IMR-90 (cell line): ENCODE data around the gene COL4A2. TPM values are rescaled to one million over a fixed set of nuclear protein-coding genes. Genes with fewer than 3 reads are reported as not detected.

Source experiments
- ATAC-seq: fragments of 200-7000 bp; cut with Tn5 transposase; 2 replicates; pipeline ENCODE4 v1.9.1; 2020; ENCODE audit warnings: low read depth, mild to moderate bottlenecking, moderate library complexity
- BruUV-seq: library from RNA; stranded (reverse); fragments of 400-500 nt; replicated peaks from 2 replicates; lab custom pipeline; 2021; lab: Mats Ljungman, UMichigan
- CTCF ChIA-PET: fragments of 300-600 bp; formaldehyde crosslinking; extraction: SDS; loops from one replicate; lab custom pipeline; 2021; ENCODE audit warnings: antibody characterized with exemption; lab: Yijun Ruan, JAX
- POLR2A ChIA-PET: fragments of 300-600 bp; sonication (Branson Sonifier 250); formaldehyde crosslinking; loops from one replicate; lab custom pipeline; 2022; ENCODE audit warnings: antibody characterized with exemption; ENCODE audit not compliant: unreplicated experiment; lab: Charles Lee
- DNase-seq: peaks from one replicate; pipeline ENCODE4 v3.0.0; 2013
- H2AFZ ChIP-seq: replicated peaks from 2 replicates; pipeline ENCODE3; 2013; ENCODE audit warnings: low read length, mild to moderate bottlenecking; ENCODE audit not compliant: poor library complexity
- H2AK5ac ChIP-seq: 2 replicates; pipeline ENCODE4 v1.6.1; 2013; ENCODE audit warnings: low read depth, low read length, inconsistent platforms
- H2AK9ac ChIP-seq: replicated peaks from 2 replicates; pipeline ENCODE3; 2013; ENCODE audit warnings: mild to moderate bottlenecking, low read depth, low read length, moderate library complexity; ENCODE audit not compliant: poor library complexity
- H2BK120ac ChIP-seq: 2 replicates; pipeline ENCODE4 v1.6.1; 2013; ENCODE audit warnings: low read depth, low read length, inconsistent platforms
- H2BK15ac ChIP-seq: 3 replicates; pipeline ENCODE4 v1.6.1; 2013; ENCODE audit warnings: low read depth, low read length, inconsistent platforms
- H2BK20ac ChIP-seq: 2 replicates; pipeline ENCODE4 v1.6.1; 2013; ENCODE audit warnings: low read depth, mild to moderate bottlenecking, inconsistent platforms, low read length, moderate library complexity
- H2BK5ac ChIP-seq: 2 replicates; pipeline ENCODE4 v1.6.1; 2013; ENCODE audit warnings: mild to moderate bottlenecking, low read depth, low read length, inconsistent platforms; ENCODE audit not compliant: poor library complexity, severe bottlenecking
- H3K14ac ChIP-seq: replicated peaks from 2 replicates; pipeline ENCODE4 v1.6.1; 2013; ENCODE audit warnings: low read depth, low read length, inconsistent platforms
- H3K18ac ChIP-seq: 2 replicates; pipeline ENCODE4 v1.6.1; 2013; ENCODE audit warnings: low read depth, low read length, control low read depth
- H3K23ac ChIP-seq: 2 replicates; pipeline ENCODE4 v1.6.1; 2013; ENCODE audit warnings: low read depth, low read length, inconsistent platforms
- H3K27ac ChIP-seq: 2 replicates; pipeline ENCODE4 v1.5.1; 2013; ENCODE audit warnings: mild to moderate bottlenecking, control low read depth, low read length; ENCODE audit not compliant: insufficient read depth
- H3K27me3 ChIP-seq: 2 replicates; pipeline ENCODE4 v1.6.1; 2013; ENCODE audit warnings: low read length; ENCODE audit not compliant: control insufficient read depth, insufficient read depth
- H3K36me3 ChIP-seq: 2 replicates; pipeline ENCODE4 v1.6.1; 2013; ENCODE audit warnings: low read length, mixed read lengths; ENCODE audit not compliant: control insufficient read depth, insufficient read depth
- H3K4ac ChIP-seq: 2 replicates; pipeline ENCODE4 v1.6.1; 2013; ENCODE audit warnings: low read depth, low read length, inconsistent platforms
- H3K4me1 ChIP-seq: 2 replicates; pipeline ENCODE4 v1.6.1; 2013; ENCODE audit warnings: low read length, mixed read lengths; ENCODE audit not compliant: control insufficient read depth, insufficient read depth
- H3K4me2 ChIP-seq: 2 replicates; pipeline ENCODE4 v1.6.1; 2013; ENCODE audit warnings: low read depth, mild to moderate bottlenecking, control low read depth, low read length, moderate library complexity
- H3K4me3 ChIP-seq: 2 replicates; pipeline ENCODE4 v1.5.1; 2013; ENCODE audit warnings: low read depth, mild to moderate bottlenecking, control low read depth, low read length, moderate library complexity; ENCODE audit not compliant: insufficient read depth
- H3K56ac ChIP-seq: 2 replicates; pipeline ENCODE4 v1.6.1; 2013; ENCODE audit warnings: low read length, inconsistent platforms; ENCODE audit not compliant: insufficient read depth; ENCODE audit errors: extremely low read depth
- H3K79me1 ChIP-seq, 2 experiments: 2 replicates each; pipeline ENCODE4 v1.6.1; 2013; ENCODE audit warnings: low read length in 2 of 2, inconsistent platforms in 1 of 2, low read depth in 1 of 2
- H3K9ac ChIP-seq: 2 replicates; pipeline ENCODE4 v1.6.1; 2013; ENCODE audit warnings: low read depth, low read length, control low read depth
- H3K9me1 ChIP-seq: 2 replicates; pipeline ENCODE4 v1.6.1; 2013; ENCODE audit warnings: low read length, inconsistent platforms; ENCODE audit not compliant: insufficient read depth
- H3K9me3 ChIP-seq: 2 replicates; pipeline ENCODE4 v1.6.1; 2013; ENCODE audit warnings: low read length; ENCODE audit not compliant: control insufficient read depth, insufficient read depth
- H4K20me1 ChIP-seq: 2 replicates; pipeline ENCODE4 v1.6.1; 2013; ENCODE audit warnings: low read length, inconsistent platforms; ENCODE audit not compliant: insufficient read depth
- H4K5ac ChIP-seq: 2 replicates; pipeline ENCODE4 v1.6.1; 2013; ENCODE audit warnings: mild to moderate bottlenecking, low read depth, low read length, control low read depth
- H4K8ac ChIP-seq, 2 experiments: 2 replicates each; pipeline ENCODE4 v1.6.1; 2013; ENCODE audit warnings: low read depth in 2 of 2, low read length in 2 of 2, control low read depth in 1 of 2, inconsistent platforms in 1 of 2
- H4K91ac ChIP-seq: 2 replicates; pipeline ENCODE4 v1.6.1; 2013; ENCODE audit warnings: low read depth, low read length, inconsistent platforms; ENCODE audit not compliant: insufficient read depth
- ELK1 ChIP-seq: fragments of 150-350 bp; IDR thresholded peaks from 2 replicates; pipeline ENCODE4 v1.6.1; 2016; ENCODE audit warnings: low read depth, mild to moderate bottlenecking, low read length, moderate library complexity, borderline replicate concordance
- FOS ChIP-seq: fragments of 150-350 bp; IDR thresholded peaks from 2 replicates; pipeline ENCODE4 v1.6.1; 2016; ENCODE audit warnings: low read depth, low read length
- MAZ ChIP-seq: IDR thresholded peaks from 2 replicates; pipeline ENCODE4 v1.6.1; 2012; ENCODE audit warnings: low read depth, mild to moderate bottlenecking, low read length, improper control_type of control experiment, moderate library complexity, borderline replicate concordance
- WGBS, 2 experiments: methylation state at CpG; one replicate each; pipeline versions ENCODE4 v1.1.5 to v1.1.7; 2013; ENCODE audit warnings: missing lambda C conversion rate in 2 of 2; ENCODE audit not compliant: insufficient read length in 1 of 2; ENCODE audit errors: extremely low coverage in 2 of 2; 5-methylcytosine and 5-hydroxymethylcytosine counted together
- dilution Hi-C: fragments of 300-500 bp; cut with HindIII; formaldehyde crosslinking; loops from one replicate; pipeline ENCODE4 v1.14.3; 2018; ENCODE audit warnings: low sequenced_read_pairs; ENCODE audit not compliant: unreplicated experiment
- in situ Hi-C: fragments of 300-500 bp; cut with MboI; formaldehyde crosslinking; loops from 3 replicates; pipeline ENCODE4 v1.14.3; 2019; ENCODE audit warnings: low sequenced_read_pairs, inconsistent platforms, mixed read lengths
- intact Hi-C: fragments of 100-400 bp; cut with micrococcal nuclease; formaldehyde crosslinking; loops from 2 replicates; pipeline ENCODE4 v1.10.0; 2022
- polyA plus RNA-seq, 3 experiments: library from polyadenylated mRNA; depleted of rRNA; stranded (reverse); fragments of >200 nt; gene quantifications; 2 replicates each; pipeline ENCODE4 v1.2.3, GENCODE V29; 2012; ENCODE audit warnings: low replicate concordance in 1 of 3
- total RNA-seq: library from RNA; depleted of rRNA; stranded (reverse); fragments of >200 nt; gene quantifications from 2 replicates; pipeline ENCODE4 v1.2.3, GENCODE V29; 2012

Gene COL4A2
- total and polyA plus RNA-seq, 2 of the 4 experiments (the other 2 are of a cell fraction): 90.7 to 457 TPM

GRCh38 chr13:110463156-110463555 lies 156.1 kb downstream of the COL4A2 start:
- no peak overlapping the region for H2AK5ac ChIP-seq
- no peak overlapping the region for H4K91ac ChIP-seq
- ChIA-PET CTCF (no interaction called here), POLR2A (no interaction called here)
- H3K4ac ChIP-seq: no peak overlapping the region
- no peak overlapping the region for H3K23ac ChIP-seq
- H3K4me2 ChIP-seq: no peak overlapping the region
- H3K4me3 ChIP-seq: no peak overlapping the region
- H2BK15ac ChIP-seq: no peak overlapping the region
- no peak overlapping the region for H2BK20ac ChIP-seq
- H2BK120ac ChIP-seq: no peak overlapping the region
- in situ Hi-C loops: no loop called here
- H3K18ac ChIP-seq: no peak overlapping the region
- H3K4me1 ChIP-seq: no peaks in the 10 kb centered on the region
- H2AK9ac ChIP-seq: no peak overlapping the region
- H3K9me1 ChIP-seq: peaks cover 10% of the 10 kb centered on the region; the same call in 1 of the 2 replicates
- TF ChIP-seq MAZ (no peak), ELK1 (no peak), FOS (no peak)
- H3K56ac ChIP-seq: no peak overlapping the region
- no peak overlapping the region for H3K9ac ChIP-seq
- no peak overlapping the region for H2AFZ ChIP-seq
- no peak overlapping the region for H4K8ac ChIP-seq
- H3K36me3 ChIP-seq: peaks cover 84% of the 10 kb centered on the region
- 0 out of 2 replicates have a peak, but pooled peaks cover under 1% of the 10 kb centered on the region for H4K20me1 ChIP-seq
- no peaks in the 10 kb centered on the region for H3K27me3 ChIP-seq
- no peak overlapping the region for H3K27ac ChIP-seq
- intact Hi-C loops: no loop called here
- 60% methylated on average over 4 of the region's 8 CpGs; no CpG with 5 or more reads in 1 of the 2 experiments for WGBS, 2 experiments
- DNase-seq (no peak), ATAC-seq (no peak)
- BruUV-seq: no TSS peak
- peaks cover 12 to 31% of the 10 kb centered on the region in 2 experiments for H3K79me1 ChIP-seq
- H4K5ac ChIP-seq: no peak overlapping the region
- no peaks in the 10 kb centered on the region for H3K9me3 ChIP-seq
- no peak overlapping the region for H3K14ac ChIP-seq
- dilution Hi-C loops: no loop called here
- no peak overlapping the region for H2BK5ac ChIP-seq
